ENCODE measurements around the gene ASH1L.

DNA sequence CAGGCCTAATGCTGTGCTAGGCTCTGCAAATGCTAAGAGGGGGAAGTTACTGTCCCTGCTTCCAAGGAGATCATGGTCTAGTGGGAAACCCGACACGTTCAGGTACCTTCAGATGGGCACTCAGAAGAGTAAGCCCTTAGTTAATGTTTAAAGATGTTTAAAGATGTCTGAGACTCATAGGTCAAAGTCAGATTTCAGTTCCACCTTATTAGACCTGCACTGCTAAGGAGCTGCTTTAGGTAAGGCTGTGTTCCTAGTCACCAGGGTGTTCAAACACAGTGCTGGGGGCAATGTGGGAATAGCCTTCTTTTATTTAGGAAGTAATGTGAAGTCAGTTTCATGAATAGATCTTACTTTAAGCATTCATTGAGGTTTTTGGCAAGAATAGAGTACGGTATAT, 245.7 kb downstream of the ASH1L start:
- TF ChIP-seq EZH2 (IDR thresholded peaks at IDR 0.05; ENCODE audit: borderline replicate concordance): no peak
- no peak for TF ChIP-seq CTCF (IDR thresholded peaks at IDR 0.05; ENCODE audit: poor library complexity)

Data from hepatocyte (in vitro differentiated cells).